Adipocyte (in vitro differentiated cells): ENCODE measurements around the gene ANKRD9.

Experiments
- DNase-seq: peaks from one replicate; pipeline ENCODE4 v3.0.0-alpha.2; 2015; ENCODE audit warnings: low read depth
- H3K27me3 ChIP-seq: replicated peaks from 2 replicates; pipeline ENCODE4 v1.7.0; 2013; ENCODE audit warnings: mild to moderate bottlenecking, low read length, moderate library complexity; ENCODE audit not compliant: control insufficient read depth, insufficient read depth
- H3K36me3 ChIP-seq: 2 replicates; pipeline ENCODE4 v1.7.0; 2013; ENCODE audit warnings: low read length, mild to moderate bottlenecking, moderate library complexity; ENCODE audit not compliant: control insufficient read depth, insufficient read depth, severe bottlenecking
- H3K4me1 ChIP-seq: 2 replicates; pipeline ENCODE4 v1.7.0; 2013; ENCODE audit warnings: mild to moderate bottlenecking, low read length, moderate library complexity; ENCODE audit not compliant: control insufficient read depth, insufficient read depth
- H3K4me3 ChIP-seq: 2 replicates; pipeline ENCODE4 v1.7.0; 2013; ENCODE audit warnings: mild to moderate bottlenecking, low read length, moderate library complexity
- H3K9ac ChIP-seq: 2 replicates; pipeline ENCODE4 v1.7.0; 2013; ENCODE audit warnings: mild to moderate bottlenecking, low read length, moderate library complexity
- H3K9me3 ChIP-seq: 2 replicates; pipeline ENCODE4 v1.7.0; 2013; ENCODE audit warnings: mild to moderate bottlenecking, low read length, moderate library complexity; ENCODE audit not compliant: control insufficient read depth

The ANKRD9 gene

DNA sequence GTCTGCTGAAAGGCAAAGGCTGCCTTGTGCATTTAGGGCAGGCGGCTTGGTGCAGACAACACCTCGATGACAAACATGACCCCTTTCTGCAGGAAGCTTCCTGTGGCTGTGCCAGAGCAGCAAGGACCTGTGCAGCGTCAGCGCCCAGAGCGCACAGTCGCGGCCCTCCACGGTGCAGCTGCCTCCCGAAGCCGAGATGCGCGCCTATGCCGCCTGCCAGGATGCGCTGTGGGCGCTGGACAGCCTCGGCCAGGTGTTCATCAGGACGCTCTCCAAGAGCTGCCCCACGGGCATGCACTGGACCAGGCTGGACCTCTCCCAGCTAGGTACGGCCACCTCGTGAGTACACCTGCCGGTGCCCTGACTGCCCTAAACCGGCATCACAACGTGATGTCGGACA is 57.3 kb downstream of the ANKRD9 start:
- Histone ChIP-seq H3K4me1 (no peaks in the 10 kb centered on the region), H3K9me3 (no peaks in the 10 kb centered on the region), H3K36me3 (peaks cover 59% of the 10 kb centered on the region), H3K4me3 (no peak overlapping the region), H3K9ac (no peak overlapping the region), H3K27me3 (no peaks in the 10 kb centered on the region)
- DNase-seq = no peak
